NCI-H2196 treated with DMSO at 0.1 percent for 48 hours (cell line): ENCODE data around the gene CASZ1.

Source experiments
- DNase-seq: peaks from one replicate; lab custom pipeline; 2025; ENCODE audit not compliant: unreplicated experiment; lab: John Stamatoyannopoulos, UW

Gene CASZ1

GRCh38 chr1:10794724-10795275 is 1.6 kb downstream of the CASZ1 start:
- no peak for DNase-seq

- no peak for DNase-seq
These were observed 3.3 kb downstream of the CASZ1 start for GRCh38 chr1:10793129-10793651.

- no peak for DNase-seq
These were observed 5.1 kb downstream of the CASZ1 start for GRCh38 chr1:10791105-10791951.

- DNase-seq = no peak
These were observed 6.4 kb downstream of the CASZ1 start for GRCh38 chr1:10789803-10790702.

GRCh38 chr1:10789047-10789791 is 7.2 kb downstream of the CASZ1 start:
- DNase-seq = no peak

GRCh38 chr1:10788592-10789006 is 7.8 kb downstream of the CASZ1 start:
- DNase-seq = peak; percentile 22

GRCh38 chr1:10787286-10787685 is 9.2 kb downstream of the CASZ1 start:
- no peak for DNase-seq

GRCh38 chr1:10785728-10786638 is 10.5 kb downstream of the CASZ1 start:
- no peak for DNase-seq

- DNase-seq = no peak
These were observed 11.3 kb downstream of the CASZ1 start for GRCh38 chr1:10784998-10785727.

- DNase-seq = no peak
These were observed 13.8 kb downstream of the CASZ1 start for GRCh38 chr1:10782491-10783244.

- no peak for DNase-seq
These were observed 15.3 kb downstream of the CASZ1 start for GRCh38 chr1:10781137-10781536.

GRCh38 chr1:10779841-10780240 is 16.6 kb downstream of the CASZ1 start:
- no peak for DNase-seq

- DNase-seq = peak; percentile 87
These were observed 17.2 kb downstream of the CASZ1 start for GRCh38 chr1:10779201-10779600.

- DNase-seq = no peak
These were observed 17.8 kb downstream of the CASZ1 start for GRCh38 chr1:10778640-10779039.

- DNase-seq = no peak
These were observed 18.5 kb downstream of the CASZ1 start for GRCh38 chr1:10777749-10778574.

GRCh38 chr1:10776190-10776905 is 20.1 kb downstream of the CASZ1 start:
- no peak for DNase-seq

GRCh38 chr1:10775763-10776162 is 20.7 kb downstream of the CASZ1 start:
- DNase-seq = no peak
